Measurements from ENCODE around the gene ERG.

The ERG gene

DNA sequence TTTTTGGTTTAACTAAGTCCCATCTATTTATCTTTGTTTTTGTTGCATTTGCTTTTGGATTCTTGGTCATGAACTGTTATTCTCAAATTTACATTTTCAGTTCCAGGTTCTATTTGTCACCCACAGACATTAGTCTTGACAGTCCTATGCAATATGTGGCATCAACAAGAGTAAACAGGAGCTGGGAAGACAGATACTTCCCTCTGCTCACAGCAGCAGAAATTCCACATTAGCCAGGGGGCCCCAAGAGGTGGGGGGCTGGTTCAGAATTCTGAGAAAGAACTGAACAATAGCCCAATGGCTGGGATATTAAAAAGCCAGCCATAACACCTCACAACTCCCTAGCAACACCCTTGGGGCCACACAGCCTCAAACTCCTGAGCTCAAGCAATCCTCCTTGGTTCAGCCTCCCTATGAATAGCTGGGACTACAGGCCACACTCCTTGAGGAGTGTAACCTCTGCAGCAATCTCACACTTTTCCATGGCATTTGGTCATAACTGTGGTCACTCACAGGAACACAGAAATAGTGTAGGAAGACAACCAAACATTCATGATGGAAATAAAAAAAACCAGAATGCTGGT is 67.8 kb downstream of the ERG start:
- DNase-seq: no peak

DNA sequence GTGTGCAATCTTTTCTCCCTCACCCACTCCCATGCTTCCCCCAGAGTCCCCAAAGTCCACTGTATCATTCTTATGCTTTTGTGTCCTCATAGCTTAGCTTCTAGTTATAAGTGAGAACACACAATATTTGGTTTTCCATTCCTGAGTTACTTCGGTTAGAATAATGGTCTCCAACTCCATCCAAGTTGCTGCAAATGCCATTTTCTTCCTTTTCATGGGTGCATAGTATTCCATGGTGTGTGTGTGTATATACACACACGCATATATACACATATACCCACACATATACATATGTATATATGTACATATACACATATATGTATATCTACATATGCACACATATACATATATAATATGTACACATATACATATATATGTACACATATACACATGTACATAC is 69.3 kb downstream of the ERG start:
- DNase-seq: no peak

DNA sequence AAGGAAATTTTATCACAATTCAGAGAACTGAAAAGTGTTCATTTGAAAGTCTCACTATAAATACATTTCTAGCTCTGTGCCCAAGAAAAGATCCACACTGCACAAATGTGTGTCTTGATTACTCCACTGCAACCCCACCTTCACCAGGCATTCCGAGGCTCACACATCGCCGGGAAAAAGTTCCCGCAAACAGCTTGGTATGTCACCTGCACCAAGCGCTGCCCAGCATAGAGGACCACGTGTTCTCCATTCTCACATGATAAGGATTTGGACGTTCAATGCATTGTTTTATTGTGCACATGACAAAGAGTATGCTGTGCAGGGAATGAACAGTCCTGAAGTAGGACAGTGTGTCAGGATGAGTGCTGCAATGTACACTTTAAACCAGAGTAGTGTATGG is 70.1 kb downstream of the ERG start:
- no peak for DNase-seq

DNA sequence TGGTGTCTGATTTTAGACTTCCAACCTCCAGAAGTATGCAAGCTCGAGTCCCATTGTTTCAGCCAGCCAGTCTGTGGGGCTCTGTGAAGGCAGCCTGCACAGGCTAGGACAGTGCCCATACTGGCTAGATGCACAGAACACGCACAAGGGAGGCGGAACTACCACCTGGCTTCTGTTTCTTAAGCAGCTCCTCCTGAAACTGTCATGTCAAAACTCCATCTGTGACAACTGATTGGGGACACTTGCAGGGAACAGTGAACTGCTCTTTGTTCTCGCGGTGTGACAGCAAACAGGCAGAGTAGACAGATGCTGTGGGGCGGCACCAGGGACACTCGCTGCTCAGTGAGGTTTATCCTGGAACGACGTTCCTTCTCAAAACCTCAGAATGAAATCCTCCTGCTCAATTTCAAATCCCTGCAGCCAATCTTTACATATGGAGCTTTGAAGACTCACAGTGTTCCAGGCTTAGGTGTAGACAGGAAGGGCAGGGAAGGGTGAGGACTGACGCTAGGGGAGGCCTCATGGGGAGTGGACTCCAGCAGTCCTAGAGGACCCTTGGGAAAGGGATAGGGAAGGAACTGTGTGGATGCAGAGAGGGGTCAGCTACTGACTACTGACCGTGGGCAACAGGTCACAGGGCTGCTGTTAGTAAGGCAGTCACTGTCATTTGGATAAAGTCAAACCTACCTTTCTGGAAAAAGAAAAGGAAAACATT is 73.8 kb downstream of the ERG start:
- DNase-seq: peak; percentile 22

DNA sequence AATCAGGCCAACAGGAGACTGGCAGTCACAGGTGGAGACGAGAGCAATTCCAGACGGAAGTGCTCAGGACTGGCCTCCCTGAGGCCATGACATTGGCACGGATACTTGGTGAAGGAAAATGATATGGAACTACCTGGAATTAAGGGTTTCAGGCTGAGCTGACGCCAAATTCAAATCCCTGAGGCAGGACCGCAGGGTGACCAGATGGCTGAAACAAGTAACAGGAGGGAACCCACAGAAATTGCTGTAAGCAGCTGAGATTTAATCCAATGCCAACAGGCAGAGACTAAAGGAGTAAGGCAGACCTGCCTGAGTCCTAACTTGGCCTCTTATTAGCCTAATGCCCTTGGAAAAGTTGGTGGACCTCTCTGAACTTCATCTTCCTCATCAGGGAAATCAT is 76.2 kb downstream of the ERG start:
- DNase-seq: no peak

DNA sequence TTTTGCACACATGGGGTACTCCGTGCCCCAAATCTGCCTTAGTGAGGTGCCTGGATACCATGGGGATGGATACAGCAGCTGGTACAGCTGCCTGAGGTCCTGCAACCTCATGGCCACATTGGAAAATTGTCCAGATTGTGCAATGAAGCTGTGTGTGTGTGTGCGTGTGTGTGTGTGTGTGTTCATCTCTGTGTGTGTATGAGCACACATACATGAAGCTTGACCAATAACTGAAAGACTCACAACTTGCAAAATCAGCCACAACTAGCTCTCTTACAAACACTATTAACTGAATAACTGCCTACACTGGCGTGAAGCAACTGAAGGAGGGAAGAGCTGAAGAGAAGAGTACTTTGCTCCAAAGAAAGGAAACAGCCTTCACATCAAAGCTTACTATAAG is 78.1 kb downstream of the ERG start:
- DNase-seq: no peak

DNA sequence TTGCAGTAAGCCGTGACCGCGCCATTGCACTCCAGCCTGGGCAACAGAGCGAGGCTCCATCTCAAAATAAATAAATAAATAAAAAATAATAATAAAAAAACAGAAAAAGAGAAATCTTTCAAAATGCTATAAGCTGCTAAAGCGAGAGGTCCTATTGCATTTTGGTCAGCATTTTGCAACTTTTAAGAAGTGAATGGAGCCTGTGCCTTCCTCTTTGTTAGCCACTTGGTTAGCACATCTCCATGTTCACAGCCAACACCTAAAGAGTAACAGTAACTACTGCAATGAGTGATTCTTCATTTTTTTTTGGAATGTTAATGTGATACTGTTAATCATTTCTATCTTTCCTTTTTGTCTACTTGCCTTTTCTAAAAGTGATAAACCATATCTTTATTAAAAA is 80.6 kb downstream of the ERG start:
- no peak for DNase-seq

DNA sequence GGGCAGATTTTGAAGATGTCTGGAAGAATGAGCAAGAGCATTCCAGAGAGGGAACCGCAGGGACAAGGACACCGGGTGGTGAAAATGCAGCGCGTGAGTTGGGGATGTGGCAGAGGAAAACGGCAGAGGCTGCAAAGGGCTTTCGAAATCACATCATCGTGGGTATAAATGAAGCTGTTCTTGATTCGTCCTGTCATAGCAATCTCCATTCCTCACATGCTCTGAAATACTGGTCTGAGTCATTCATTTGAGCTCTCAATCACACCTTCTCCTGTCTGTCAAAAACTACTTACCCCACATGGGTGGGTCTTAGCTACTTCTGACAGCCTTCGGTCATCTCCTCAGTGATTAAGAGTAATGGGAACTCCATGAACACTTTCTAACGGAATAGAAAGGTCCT is 81.5 kb downstream of the ERG start:
- no peak for DNase-seq

DNA sequence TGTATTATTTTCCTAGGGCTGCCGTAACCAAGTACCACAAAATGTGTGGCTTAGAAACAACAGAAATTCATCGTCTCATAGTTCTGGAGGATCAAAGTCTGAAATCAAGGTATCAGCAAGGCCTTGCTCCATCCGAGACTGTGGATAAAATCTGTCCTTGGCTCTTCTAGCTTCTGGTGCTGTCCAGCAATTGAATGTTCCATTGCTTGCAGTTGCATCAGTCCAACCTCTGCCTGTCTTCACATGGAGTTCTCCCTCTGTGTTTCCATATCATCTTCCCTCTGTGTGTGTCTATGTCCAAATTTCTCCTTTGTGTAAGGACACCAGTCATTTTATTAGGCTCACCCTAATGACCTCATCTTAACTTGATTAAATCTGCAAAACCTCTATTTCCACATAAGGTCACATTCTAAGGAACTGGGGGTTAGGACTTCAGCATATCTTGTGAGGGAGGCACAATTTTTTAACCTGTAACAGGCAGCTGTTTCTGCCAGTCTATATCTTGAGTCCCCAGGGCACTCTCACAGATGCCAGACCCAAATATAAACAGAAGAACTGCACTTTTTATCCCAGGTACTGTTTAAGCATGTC is 84.2 kb downstream of the ERG start:
- DNase-seq: no peak

DNA sequence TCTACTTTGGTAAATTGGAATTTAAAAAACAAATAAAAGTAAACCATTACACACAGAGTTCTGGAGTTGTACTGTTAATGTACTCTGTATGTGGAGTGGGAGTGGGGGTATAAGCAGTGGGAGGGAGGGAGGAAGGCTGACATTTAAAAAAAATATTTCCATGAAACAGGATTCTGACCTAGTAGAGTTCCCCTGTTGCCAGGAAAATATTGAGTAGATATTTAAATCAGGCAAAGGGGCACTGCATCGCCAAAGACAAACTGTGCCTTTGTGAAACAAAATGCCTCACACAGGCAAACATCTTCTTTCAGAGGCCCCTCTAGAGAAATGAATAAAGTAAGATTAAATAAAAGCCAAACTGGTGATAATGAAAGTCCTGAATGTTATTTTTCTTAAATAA is 87.8 kb downstream of the ERG start:
- no peak for DNase-seq

DNA sequence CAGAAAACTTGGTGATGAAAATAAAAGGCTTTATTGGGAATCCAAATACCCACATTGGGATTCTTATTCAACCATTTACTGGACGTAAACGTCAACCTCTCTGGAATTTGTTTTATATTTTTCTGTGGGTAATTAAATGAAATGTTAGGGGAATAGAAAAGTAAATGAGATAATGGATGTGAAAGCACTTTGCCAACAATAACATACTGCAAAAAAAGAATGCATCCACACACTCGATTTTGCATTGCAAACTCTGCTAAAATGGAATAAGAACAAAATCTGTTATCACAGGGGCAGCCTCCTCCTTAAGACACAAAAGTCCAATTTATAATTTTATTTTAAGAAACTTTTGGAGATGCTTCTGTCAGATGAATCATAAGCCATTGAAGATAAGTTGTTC is 88.4 kb downstream of the ERG start:
- DNase-seq: no peak

DNA sequence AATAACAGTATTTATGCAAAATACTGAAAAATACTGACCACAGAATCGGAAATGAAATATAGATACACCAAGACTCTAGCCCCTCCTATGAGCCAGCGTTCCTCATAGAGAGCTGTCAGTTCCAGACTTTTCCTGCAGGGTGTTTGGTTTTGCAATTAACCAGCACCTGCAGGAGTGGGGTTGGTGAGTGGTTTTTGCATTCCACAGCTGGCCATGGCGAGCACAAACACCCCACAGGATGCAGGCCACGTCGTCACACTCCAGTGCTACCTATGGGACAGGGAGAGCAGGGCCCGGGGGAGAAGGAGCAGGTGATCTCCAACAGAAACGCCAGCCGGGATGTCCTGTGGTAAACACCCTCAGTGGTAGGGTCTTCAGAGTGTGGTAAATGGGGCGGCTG is 94.1 kb downstream of the ERG start:
- DNase-seq: no peak

DNA sequence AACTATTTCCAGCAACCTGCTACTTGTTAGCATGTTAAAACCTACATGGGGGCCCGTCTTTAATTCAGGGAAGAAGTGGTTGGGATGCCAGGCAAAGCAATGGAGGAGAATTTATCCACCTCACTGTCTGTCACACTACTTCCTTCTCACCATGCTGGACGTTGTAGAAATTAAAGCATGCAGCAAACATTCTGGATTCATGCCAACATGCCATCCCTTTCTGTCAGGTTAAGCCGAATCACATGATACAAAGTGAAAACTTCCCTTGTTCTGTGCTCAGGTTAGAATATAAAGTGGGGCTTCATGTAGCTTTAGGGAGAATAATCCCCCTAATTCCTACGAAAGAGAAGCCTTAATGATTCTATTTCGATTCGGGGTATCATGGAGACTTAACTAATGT is 95.5 kb downstream of the ERG start:
- no peak for DNase-seq

DNA sequence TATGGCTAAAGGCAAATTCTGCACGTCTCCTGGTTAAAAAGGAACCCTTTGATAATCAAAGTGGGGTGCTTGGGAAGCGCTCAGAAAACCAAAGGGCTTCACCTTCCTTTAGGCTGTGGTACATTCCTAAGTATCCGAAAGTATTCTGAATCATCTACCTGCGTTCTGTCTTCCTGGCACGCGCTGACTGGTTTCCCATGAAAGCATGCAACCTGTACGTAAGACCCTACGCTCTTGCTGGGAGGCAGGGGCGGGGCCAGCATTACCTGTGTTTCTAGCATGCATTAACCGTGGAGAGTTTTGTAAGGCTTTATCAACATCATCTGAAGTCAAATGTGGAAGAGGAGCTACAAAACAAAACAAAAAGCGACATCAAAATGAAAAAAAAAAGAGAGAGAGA is 96.0 kb downstream of the ERG start:
- no peak for DNase-seq

DNA sequence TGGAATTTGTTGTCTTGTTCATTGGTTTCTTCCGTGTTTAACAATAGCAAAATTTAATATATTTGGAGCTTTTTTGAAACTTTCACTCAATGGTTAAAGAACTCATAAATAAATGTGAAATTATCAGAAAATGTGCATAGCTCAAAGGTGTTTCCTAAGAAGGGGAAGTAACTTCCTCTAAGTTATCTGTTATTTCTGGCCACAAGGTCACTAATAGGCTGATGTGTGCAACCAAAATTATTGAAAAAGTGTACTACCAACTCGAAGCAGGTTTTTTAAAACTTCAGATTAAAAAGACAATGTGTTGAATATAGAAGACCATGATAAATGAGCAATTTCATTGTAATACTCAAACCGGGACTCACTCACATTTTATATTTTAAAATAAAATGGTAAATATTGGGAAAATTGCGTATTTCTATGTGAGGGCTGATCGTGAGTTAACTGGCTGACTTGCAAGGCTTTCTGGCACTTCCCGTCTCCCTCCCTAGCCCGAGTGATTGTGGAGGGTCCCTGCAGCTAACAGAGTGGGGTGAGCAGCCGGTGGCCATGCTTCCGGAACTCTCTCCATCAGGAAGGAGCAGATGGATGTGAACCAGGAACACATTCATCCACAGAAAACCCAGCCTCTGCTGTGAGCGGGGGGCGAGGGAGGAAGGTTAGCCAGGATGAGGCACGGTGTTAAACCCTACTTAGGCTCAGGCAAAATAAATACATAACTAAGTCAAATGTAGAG is 96.9 kb downstream of the ERG start:
- no peak for DNase-seq

DNA sequence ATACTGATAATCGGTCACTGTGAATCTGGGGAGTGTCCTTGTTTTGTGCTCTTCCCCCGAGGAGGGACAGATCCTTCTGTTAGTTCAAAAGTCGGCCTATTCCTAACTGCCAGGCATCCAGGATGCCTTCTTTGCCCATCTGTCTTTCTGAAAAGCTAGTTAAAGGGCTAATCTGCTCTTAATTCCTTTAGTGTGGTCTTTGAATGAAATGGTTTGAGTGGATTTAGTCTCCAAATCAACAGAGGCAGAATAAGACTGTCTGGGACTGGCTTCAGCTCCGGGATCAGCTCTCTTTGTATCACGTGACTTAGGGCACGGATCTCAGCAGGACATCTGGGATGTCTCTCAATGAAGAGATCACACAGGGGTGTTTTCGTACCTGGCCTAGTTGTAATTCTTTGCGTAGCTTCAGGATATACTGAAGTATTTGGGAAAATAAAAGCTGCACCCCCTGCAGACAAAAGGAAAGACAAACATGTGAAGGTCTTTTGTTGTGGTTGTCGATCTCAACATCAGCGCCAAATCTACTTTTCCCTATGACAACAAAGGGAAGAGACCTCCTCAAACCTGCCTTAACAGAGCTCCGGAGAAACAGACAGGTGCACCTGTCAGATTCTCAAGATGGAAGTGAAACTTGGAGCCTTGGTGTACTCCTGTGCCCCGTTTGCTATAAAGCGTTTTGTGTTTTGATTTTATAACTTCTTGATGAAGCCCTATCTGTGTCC is 97.9 kb downstream of the ERG start:
- DNase-seq: no peak

DNA sequence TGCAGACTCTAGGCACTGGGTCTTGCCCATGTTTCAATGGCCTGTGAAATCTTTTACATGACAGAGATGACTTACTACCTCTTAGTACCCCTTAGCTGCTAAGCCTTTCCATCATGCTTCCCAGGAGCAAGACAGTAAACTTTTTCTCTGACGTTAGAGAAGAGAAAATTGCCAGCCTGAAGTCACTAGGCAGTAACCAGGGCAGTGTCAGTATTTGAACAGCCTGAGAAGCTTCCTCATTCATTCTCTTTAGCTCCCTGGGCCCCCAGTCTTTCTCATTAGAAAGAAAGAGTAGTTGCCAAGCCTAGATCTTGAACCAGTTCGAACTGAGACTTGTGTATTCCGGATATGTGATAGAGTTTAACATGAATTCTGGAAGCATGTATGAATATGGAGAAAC is 99.2 kb downstream of the ERG start:
- no peak for DNase-seq

DNA sequence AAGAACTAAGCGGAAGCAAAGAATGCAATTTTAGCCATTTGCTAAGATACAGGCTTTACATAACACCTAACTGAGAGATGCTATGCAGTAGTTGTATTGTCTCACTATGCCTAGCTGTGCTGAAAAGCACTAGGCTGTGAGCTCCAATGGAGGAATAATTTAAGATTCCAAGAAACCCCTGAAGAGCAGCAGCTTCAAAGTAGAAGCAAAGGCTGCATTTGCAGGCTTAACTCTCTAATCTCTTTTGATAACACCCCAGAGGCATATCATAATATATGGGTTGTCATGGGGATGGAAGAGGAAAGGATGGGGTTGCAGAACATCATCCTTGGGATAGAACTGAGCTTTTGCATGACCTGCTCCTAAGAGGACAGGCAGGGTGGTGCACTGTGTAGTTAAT is 102.0 kb downstream of the ERG start:
- DNase-seq: no peak

DNA sequence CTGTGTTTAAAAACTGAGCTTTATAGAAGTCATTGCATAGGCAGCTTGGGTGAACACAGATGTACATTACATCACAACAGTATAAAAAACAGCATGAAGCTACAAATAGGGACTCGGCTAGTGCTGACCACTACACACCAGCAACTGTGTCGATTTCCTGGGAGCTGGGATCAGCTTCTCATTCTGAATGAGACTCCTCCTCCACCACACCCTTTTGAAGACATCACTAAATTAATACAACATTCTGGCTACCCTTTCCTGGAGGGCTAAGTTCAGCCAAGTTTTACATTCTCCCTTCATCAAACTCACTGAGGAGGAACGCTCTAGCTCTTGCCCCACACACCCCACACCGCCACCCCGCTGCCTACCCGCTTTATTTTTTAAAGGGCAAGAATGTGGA is 102.7 kb downstream of the ERG start:
- DNase-seq: no peak

DNA sequence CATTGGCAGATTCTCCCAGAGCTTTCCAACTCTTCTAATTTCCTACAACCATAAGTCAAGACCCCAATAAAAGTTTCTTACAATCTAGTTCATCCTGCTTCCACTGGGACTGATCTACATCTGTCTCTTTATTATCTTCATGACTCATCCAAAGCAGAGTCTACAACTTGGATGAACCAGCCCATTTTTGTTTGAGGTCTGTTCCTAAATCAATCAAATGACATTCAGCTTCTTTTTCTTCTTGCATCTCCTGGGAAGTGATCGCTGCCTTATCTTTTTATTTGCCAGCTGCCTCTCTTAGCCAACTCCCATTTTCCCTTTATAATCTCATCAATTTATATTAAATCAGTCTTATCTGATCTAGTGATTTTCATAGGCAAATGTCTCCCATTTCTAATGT is 105.6 kb downstream of the ERG start:
- no peak for DNase-seq

DNA sequence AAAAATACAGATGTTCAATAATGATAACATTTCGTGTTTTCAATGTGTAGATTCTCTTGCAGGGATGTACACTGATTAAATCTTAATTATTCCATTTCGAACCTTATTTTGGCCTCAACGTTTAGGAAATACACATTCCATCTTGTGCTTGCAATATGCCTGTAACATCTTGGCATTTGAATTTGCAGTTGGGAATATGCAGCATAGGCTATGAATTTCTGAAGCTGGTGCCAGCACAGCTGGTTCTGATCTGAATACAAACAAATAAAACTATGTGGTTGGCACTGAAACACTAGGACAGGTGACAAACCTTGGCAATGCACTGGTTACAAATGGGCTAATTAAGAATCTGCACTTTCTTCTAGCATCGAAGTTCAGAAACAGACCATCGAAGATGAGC is 108.4 kb downstream of the ERG start:
- no peak for DNase-seq

DNA sequence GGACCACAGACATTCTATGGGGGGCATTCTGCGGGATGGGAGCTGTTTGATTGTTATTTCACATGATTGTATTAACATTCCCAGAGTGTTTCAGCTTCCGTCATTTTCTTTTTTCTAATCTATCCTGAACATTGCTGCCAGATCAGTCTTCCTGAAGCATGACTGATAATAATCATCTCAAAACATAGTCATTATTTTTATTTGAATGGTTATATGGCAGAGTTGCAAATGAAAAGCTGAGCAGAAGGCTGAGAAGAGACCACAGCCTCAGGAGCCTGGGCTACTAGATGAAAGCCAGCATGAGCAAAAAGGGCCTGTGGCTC is 109.0 kb downstream of the ERG start:
- no peak for DNase-seq

DNA sequence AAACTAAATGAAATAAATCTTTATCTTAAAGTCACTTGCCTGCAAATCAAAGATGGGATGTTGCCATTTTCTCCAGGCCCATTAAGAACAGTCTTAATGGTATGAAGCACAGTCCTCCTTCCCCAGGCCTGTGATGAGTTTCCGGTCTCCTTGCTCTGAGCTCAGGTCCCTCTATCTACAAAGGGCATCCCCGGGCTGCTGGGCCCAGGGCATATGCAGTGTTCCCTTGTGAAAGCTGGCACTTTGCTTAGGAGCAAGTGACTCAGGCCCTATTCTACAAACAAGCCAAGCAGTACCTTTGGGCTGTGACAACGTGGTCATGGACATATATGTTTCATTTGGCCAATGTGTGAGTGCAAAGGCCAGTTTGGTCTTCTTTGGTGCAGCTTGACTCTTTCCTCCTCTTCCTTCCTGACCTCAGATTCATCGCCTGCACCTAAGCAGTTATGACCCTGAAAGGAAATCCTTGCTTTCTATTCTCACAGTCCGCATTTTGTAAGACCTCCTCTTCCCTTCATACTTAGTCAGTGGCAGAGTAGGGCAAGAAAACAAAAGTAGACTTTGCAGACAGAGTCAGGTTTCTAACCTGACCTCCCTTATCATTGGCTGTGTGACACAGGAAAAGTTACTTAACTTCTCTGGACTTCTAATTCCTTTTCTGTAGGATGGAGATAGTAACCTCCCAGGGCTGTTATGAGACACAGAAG is 109.5 kb downstream of the ERG start:
- DNase-seq: no peak

All from NCI-H2171 (cell line).